HTERT RPE-1 (cell line): ENCODE measurements around the gene FAM180A.

Experiments
- in situ Hi-C: fragments of 300-500 bp; cut with MboI; formaldehyde crosslinking; loops from 4 replicates; pipeline ENCODE4 v1.14.3; 2020; ENCODE audit warnings: low sequenced_read_pairs

Gene FAM180A

GRCh38 chr7:135685306-135686084 lies 63.1 kb downstream of the FAM180A start:
- in situ Hi-C loops, result no loop called here

DNA sequence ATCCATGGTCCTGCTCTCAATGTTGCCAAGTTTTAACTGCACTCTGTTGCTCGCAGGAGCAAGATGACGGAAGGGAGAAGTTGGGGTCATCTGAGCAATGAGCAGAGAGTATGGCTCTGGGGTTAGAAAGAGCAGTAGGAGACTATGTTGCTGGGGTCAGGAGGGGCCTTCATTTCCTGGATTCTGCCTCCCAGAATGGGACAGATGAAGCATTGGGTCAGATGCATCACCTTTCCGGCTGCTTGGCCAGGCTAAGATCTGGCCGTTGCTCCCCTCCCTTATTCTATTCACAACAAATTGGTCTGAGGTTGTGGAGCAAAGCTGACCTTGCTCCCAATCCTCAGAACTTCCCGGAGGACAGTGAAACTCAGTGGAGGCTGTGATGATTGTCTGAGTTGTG lies 63.9 kb downstream of the FAM180A start:
- in situ Hi-C loops, result no loop called here

DNA sequence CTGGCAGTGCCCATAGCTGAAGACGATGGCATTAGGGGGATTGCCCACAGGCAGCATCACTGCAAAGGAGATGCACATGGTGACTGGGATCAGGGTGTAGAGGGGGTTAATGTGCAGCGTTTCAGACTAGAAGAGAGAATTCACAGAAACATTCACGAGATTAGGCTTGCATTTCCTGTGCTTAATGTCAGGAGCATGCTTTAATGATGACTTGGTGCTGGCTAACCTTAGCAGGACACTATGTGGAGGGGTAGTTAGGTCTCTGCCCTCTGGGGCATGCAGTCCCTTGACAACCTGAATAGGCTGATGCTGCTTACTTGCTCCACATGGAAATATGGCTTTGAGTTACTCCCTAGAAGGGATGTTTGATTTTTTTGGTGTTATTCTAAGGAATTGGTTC lies 64.5 kb downstream of the FAM180A start:
- in situ Hi-C loops, result no loop called here

GRCh38 chr7:135683609-135684008 lies 65.0 kb downstream of the FAM180A start:
- in situ Hi-C loops, result no loop called here

DNA sequence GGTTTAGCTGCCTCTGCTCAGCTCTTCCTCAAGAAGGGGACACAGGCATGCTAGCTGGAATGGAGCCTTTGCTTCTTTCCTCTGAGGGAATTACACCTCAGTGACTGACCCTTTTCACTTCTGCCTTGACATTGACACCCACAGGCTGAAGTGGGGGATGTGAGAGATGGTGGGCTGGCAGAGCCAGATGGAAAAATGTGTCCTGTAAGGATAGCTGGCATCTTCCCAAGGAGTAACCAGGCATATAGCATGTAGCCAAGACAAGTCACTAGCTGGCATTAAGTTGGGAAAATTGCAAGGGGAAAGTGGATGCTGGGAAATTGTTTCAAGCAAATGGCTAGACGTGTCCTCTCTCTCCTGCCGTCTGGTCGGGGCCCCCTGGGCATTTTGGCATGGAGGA lies 66.4 kb downstream of the FAM180A start:
- in situ Hi-C loops, result no loop called here

DNA sequence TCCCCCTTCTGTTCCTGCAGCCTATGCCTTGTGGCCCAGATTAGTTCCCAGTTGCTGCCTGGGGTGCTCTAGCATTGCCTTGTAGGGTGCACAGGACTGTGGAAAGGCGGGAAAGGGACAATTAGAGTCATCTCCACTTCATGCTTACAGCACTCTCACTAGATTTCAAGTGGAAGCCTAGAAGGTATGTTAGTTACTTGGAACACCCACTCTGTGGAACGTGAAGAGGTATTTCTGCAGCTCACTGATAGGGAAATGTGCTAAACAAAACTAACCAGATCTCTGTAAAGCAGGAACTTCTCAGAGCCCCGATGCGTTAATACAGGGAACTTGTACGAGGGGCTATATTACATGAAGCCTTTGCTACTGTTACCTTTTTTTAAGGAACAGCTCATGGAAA lies 66.9 kb downstream of the FAM180A start:
- in situ Hi-C loops, result no loop called here
